Caco-2 (cell line): ENCODE results near the gene DROSHA. TPM values are rescaled to one million over a fixed set of nuclear protein-coding genes. Genes with fewer than 3 reads are reported as not detected.

Source experiments
- BruUV-seq: library from RNA; stranded (reverse); fragments of 400-500 nt; replicated peaks from 2 replicates; lab custom pipeline; 2021; lab: Mats Ljungman, UMichigan
- CTCF ChIA-PET: fragments of 300-600 bp; sonication (Branson Sonifier 250); formaldehyde crosslinking; loops from one replicate; lab custom pipeline; 2022; ENCODE audit warnings: antibody characterized with exemption; lab: Charles Lee
- POLR2A ChIA-PET: fragments of 300-600 bp; sonication (Branson Sonifier 250); formaldehyde crosslinking; loops from one replicate; lab custom pipeline; 2022; ENCODE audit warnings: antibody characterized with exemption; lab: Charles Lee
- DNase-seq, 2 experiments: peaks; one replicate each; pipeline versions ENCODE4 v3.0.0 to v3.0.0-alpha.2; 2020 to 2022
- H3K27me3 ChIP-seq: replicated peaks from 2 replicates; pipeline ENCODE4 v1.6.0; 2011; ENCODE audit warnings: low read length; ENCODE audit not compliant: control insufficient read depth, insufficient read depth
- H3K36me3 ChIP-seq: 2 replicates; pipeline ENCODE4 v1.5.1; 2011; ENCODE audit warnings: low read length; ENCODE audit not compliant: control insufficient read depth, insufficient read depth
- H3K4me1 ChIP-seq: fragments of 250-450 bp; sonication (Bioruptor Pico); 2 replicates; pipeline ENCODE4 v1.5.1; 2020; ENCODE audit warnings: mild to moderate bottlenecking
- H3K4me3 ChIP-seq: 2 replicates; pipeline ENCODE4 v1.5.1; 2011; ENCODE audit warnings: low read depth, mild to moderate bottlenecking, control low read depth, low read length
- H3K9me3 ChIP-seq: fragments of 250-450 bp; sonication (Bioruptor Pico); 2 replicates; pipeline ENCODE4 v1.5.1; 2020; ENCODE audit warnings: mild to moderate bottlenecking, moderate library complexity
- H3K27ac Mint-ChIP-seq: one replicate; pipeline ENCODE4 v1.8.0; 2022; ENCODE audit warnings: mixed read lengths; ENCODE audit not compliant: unreplicated experiment
- H3K27me3 Mint-ChIP-seq: one replicate; pipeline ENCODE4 v1.8.0; 2022; ENCODE audit warnings: mixed read lengths; ENCODE audit not compliant: insufficient read depth, unreplicated experiment
- H3K36me3 Mint-ChIP-seq: one replicate; pipeline ENCODE4 v1.8.0; 2022; ENCODE audit warnings: mild to moderate bottlenecking, mixed read lengths; ENCODE audit not compliant: insufficient read depth, unreplicated experiment
- H3K4me1 Mint-ChIP-seq: one replicate; pipeline ENCODE4 v1.8.0; 2022; ENCODE audit warnings: low read depth, mixed read lengths; ENCODE audit not compliant: unreplicated experiment
- H3K4me3 Mint-ChIP-seq: one replicate; pipeline ENCODE4 v1.8.0; 2022; ENCODE audit warnings: mild to moderate bottlenecking, moderate library complexity, mixed read lengths; ENCODE audit not compliant: unreplicated experiment
- H3K9me3 Mint-ChIP-seq: one replicate; pipeline ENCODE4 v1.8.0; 2022; ENCODE audit warnings: mixed read lengths; ENCODE audit not compliant: unreplicated experiment
- intact Hi-C: fragments of 100-400 bp; cut with micrococcal nuclease; formaldehyde crosslinking; loops from one replicate; pipeline ENCODE4 v1.10.0; 2022; ENCODE audit not compliant: unreplicated experiment
- total RNA-seq: library from RNA; stranded (reverse); gene quantifications from 2 replicates; pipeline ENCODE4 v1.2.3, GENCODE V29; 2022
- TF ChIP-seq, protein P1 (sequence below), 2 experiments: fragments of 200-600 bp in 1 of 2; IDR thresholded peaks; 1 replicate in 1 of 2; 2 replicates in 1 of 2; pipeline versions ENCODE4 v1.5.1 to v1.8.0; 2011 to 2022; ENCODE audit warnings: antibody characterized with exemption in 1 of 2, control low read depth in 1 of 2, inconsistent platforms in 1 of 2, low read depth in 1 of 2, low read length in 1 of 2, mild to moderate bottlenecking in 1 of 2, moderate library complexity in 1 of 2; ENCODE audit not compliant: insufficient read depth in 1 of 2, severe bottlenecking in 1 of 2, unreplicated experiment in 1 of 2

DROSHA gene
- total RNA-seq, 1 experiment from 2014 or later: 88.4 TPM

DNA sequence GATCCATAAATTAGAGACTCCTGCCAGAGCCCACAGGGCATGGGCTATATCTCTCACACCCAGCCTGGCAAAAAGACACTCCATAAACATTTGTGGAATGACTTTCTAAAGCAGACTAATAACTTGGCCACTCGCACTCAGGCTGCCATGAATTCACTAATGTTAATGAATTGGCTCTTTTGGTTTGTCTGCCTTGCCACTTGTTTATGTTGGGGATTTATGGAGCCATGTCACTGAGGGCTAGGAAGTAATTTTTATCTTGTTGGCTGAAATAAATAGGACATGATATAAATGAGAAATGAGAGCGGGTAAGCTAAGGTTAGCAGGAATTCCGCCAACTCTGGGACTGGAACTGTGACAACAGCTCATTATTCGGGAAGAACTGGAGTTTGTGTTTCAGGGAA is 55.2 kb downstream of the DROSHA start:
- Mint-ChIP-seq H3K36me3 (peaks cover 13% of the 10 kb centered on the region), H3K4me1 (no peaks in the 10 kb centered on the region), H3K27ac (no peak overlapping the region), H3K27me3 (no peaks in the 10 kb centered on the region), H3K4me3 (no peak overlapping the region), H3K9me3 (no peaks in the 10 kb centered on the region)
- intact Hi-C loops: no loop called here
- BruUV-seq: no TSS peak
- DNase-seq: no peak
- POLR2A ChIA-PET: no interaction called here
- Histone ChIP-seq H3K9me3 (no peaks in the 10 kb centered on the region), H3K4me3 (no peak overlapping the region), H3K4me1 (no peaks in the 10 kb centered on the region), H3K36me3 (peaks cover 2% of the 10 kb centered on the region; the same call in 1 of the 2 replicates), H3K27me3 (no peaks in the 10 kb centered on the region)
- TF ChIP-seq, protein P1, sequence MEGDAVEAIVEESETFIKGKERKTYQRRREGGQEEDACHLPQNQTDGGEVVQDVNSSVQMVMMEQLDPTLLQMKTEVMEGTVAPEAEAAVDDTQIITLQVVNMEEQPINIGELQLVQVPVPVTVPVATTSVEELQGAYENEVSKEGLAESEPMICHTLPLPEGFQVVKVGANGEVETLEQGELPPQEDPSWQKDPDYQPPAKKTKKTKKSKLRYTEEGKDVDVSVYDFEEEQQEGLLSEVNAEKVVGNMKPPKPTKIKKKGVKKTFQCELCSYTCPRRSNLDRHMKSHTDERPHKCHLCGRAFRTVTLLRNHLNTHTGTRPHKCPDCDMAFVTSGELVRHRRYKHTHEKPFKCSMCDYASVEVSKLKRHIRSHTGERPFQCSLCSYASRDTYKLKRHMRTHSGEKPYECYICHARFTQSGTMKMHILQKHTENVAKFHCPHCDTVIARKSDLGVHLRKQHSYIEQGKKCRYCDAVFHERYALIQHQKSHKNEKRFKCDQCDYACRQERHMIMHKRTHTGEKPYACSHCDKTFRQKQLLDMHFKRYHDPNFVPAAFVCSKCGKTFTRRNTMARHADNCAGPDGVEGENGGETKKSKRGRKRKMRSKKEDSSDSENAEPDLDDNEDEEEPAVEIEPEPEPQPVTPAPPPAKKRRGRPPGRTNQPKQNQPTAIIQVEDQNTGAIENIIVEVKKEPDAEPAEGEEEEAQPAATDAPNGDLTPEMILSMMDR (IDR thresholded peaks at IDR 0.05; ENCODE audit: insufficient read depth in 1 of 2, low read depth in 1 of 2, low read length in 1 of 2, severe bottlenecking in 1 of 2, unreplicated experiment in 1 of 2): no peak
- CTCF ChIA-PET: no interaction called here

DNA sequence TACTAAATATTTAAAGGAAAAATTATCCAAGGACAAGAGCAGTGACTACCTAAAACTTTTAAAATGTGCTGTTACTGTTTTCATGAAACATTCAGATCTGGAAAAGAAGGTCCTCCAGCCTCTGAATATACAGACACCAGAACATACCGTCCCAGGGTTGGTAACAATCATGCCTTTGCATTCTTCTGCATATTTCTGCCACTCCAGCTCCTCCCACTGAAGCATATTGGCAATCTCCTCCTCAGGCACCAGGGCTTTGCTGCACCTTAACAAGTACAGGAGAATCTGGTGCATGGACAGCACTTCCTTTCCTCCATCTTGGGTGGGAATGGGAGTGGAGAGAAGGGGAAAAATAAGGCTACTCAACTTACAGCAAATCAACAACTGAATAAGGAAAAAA is 60.0 kb downstream of the DROSHA start:
- H3K4me1 ChIP-seq: no peaks in the 10 kb centered on the region
- Mint-ChIP-seq H3K36me3 (peaks cover 5% of the 10 kb centered on the region), H3K4me3 (no peak overlapping the region), H3K9me3 (no peaks in the 10 kb centered on the region), H3K27me3 (no peaks in the 10 kb centered on the region), H3K27ac (no peak overlapping the region), H3K4me1 (no peaks in the 10 kb centered on the region)
- ChIA-PET POLR2A (no interaction called here), CTCF (no interaction called here)
- no peaks in the 10 kb centered on the region for H3K27me3 ChIP-seq
- intact Hi-C loops: no loop called here
- H3K9me3 ChIP-seq: no peaks in the 10 kb centered on the region
- BruUV-seq: no TSS peak
- no peak overlapping the region for H3K4me3 ChIP-seq
- no peak for DNase-seq
- TF ChIP-seq, protein P1 (IDR thresholded peaks at IDR 0.05; ENCODE audit: insufficient read depth in 1 of 2, low read depth in 1 of 2, low read length in 1 of 2, severe bottlenecking in 1 of 2, unreplicated experiment in 1 of 2): no peak
- peaks cover 2% of the 10 kb centered on the region; the same call in 1 of the 2 replicates for H3K36me3 ChIP-seq

DNA sequence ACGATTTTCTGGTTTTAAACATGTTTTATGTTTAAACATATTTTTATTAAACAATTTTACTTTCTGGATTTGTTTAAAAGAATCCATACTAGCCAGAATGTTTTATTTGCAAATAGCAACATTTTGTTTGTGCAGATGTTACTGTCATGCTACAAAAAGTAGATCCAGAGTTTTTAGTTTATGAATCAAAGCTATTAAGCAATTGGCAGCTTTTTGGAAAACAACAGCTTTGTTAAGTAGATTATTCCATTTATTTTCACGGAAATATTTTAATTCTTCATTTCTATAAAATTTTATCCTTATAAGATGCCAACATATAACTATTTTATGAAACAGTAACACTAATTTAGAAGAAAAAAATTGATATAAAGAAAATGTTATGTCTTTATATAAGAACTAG is 60.9 kb downstream of the DROSHA start:
- ChIA-PET CTCF (no interaction called here), POLR2A (no interaction called here)
- no peaks in the 10 kb centered on the region for H3K9me3 Mint-ChIP-seq
- H3K4me1 ChIP-seq: no peaks in the 10 kb centered on the region
- intact Hi-C loops: no loop called here
- peaks cover 12% of the 10 kb centered on the region for H3K36me3 Mint-ChIP-seq
- peaks cover 2% of the 10 kb centered on the region; the same call in 1 of the 2 replicates for H3K36me3 ChIP-seq
- no peaks in the 10 kb centered on the region for H3K27me3 Mint-ChIP-seq
- no peak overlapping the region for H3K4me3 Mint-ChIP-seq
- H3K27ac Mint-ChIP-seq: no peak overlapping the region
- TF ChIP-seq, protein P1 (IDR thresholded peaks at IDR 0.05; ENCODE audit: insufficient read depth in 1 of 2, low read depth in 1 of 2, low read length in 1 of 2, severe bottlenecking in 1 of 2, unreplicated experiment in 1 of 2): no peak
- H3K27me3 ChIP-seq: no peaks in the 10 kb centered on the region
- no peaks in the 10 kb centered on the region for H3K4me1 Mint-ChIP-seq
- H3K4me3 ChIP-seq: no peak overlapping the region
- DNase-seq: no peak
- H3K9me3 ChIP-seq: no peaks in the 10 kb centered on the region
- no TSS peak for BruUV-seq
